Choroid plexus epithelial cell (primary cell): ENCODE measurements around the gene VAV1.

Experiments used
- DNase-seq: peaks from one replicate; pipeline ENCODE4 v3.0.0-alpha.2; 2010; ENCODE audit warnings: low read depth
- H3K4me3 ChIP-seq: 2 replicates; pipeline ENCODE4 v1.5.1; 2011; ENCODE audit warnings: low read depth, mild to moderate bottlenecking, control low read depth, low read length, moderate library complexity
- TF ChIP-seq, protein P1 (sequence below): conservative IDR thresholded peaks from 2 replicates; pipeline ENCODE4 v1.5.1; 2011; ENCODE audit warnings: low read depth, mild to moderate bottlenecking, control low read depth, inconsistent platforms, low read length, moderate library complexity

VAV1 gene

DNA sequence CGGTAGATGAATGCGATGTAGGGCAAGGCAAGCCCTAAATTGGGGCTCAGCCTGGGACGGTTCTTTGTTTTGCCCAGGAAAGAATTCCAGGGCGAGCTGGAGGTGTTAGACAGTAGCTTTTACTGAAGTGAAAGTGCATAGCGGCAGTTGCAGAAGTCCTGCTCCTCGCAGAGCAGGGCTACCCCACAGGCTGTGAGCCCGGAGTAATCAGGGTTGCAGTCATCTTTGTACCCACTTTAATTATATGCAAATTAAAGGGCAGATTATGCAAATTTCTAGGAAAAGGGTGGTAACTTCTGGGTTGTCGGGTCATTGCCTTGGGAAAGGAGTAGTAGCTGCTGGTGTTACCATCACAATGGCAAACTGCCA, 30.5 kb downstream of the VAV1 start:
- no peak for DNase-seq
- TF ChIP-seq, protein P1, sequence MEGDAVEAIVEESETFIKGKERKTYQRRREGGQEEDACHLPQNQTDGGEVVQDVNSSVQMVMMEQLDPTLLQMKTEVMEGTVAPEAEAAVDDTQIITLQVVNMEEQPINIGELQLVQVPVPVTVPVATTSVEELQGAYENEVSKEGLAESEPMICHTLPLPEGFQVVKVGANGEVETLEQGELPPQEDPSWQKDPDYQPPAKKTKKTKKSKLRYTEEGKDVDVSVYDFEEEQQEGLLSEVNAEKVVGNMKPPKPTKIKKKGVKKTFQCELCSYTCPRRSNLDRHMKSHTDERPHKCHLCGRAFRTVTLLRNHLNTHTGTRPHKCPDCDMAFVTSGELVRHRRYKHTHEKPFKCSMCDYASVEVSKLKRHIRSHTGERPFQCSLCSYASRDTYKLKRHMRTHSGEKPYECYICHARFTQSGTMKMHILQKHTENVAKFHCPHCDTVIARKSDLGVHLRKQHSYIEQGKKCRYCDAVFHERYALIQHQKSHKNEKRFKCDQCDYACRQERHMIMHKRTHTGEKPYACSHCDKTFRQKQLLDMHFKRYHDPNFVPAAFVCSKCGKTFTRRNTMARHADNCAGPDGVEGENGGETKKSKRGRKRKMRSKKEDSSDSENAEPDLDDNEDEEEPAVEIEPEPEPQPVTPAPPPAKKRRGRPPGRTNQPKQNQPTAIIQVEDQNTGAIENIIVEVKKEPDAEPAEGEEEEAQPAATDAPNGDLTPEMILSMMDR: no peak
- no peak overlapping the region for H3K4me3 ChIP-seq

DNA sequence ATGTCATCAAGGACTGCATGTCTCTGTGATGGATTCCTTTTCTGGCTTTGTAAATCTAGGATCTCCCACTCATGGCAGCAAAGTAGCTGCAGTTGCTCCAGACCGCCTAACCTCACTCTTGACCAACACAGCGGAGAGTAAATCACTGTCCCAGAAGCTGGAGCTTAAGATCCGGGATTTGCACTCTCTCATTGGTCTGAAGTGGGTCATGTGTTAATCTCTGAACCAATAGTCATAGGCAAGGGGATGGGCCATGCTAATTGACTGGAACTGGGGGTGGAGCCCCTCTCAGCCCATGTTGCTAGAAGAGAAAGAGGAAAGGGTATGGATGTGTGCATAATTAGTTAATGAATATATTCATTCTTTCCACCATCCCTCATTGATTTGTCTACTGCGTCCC, 34.0 kb downstream of the VAV1 start:
- TF ChIP-seq, protein P1: no peak
- H3K4me3 ChIP-seq: no peak overlapping the region
- DNase-seq: no peak

DNA sequence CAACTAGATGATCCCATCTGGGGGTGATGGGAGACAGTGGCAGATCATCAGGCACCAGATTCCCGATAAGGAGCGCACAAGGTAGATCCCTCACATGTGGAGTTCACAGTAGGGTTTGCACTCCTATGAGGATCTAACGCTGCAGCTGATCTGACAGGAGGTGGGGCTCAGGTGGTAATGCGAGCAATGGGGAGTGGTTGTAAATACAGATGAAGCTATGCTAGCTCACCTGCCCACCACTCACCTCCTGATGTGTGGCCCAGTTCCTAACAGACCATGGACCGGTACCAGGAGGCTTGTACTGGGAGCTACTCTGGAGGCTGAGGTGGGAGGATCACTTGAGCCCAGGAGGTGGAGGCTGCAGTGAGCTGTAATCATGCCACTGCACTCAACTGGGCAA, 34.8 kb downstream of the VAV1 start:
- DNase-seq: no peak
- TF ChIP-seq, protein P1: no peak
- H3K4me3 ChIP-seq: no peak overlapping the region

DNA sequence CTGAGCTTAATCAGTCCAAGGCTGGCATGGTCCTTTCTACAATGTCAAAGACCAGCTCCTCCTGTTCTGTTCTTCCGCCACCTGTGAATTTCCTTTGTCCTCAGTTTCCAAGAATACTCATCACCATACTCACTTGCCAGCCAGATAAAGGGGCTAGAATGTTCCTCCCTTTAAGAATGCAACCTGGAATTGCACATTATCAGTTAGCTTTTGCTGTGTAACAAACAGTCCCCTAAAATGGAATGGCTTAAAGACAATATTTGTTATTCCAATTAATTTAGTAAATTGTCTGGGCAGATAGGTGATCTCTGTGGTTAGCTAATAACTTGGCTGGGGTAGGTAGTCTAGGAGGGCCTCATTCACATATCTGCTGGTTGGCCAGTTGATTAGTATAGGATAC, 36.0 kb downstream of the VAV1 start:
- no peak overlapping the region for H3K4me3 ChIP-seq
- no peak for DNase-seq
- TF ChIP-seq, protein P1: no peak

DNA sequence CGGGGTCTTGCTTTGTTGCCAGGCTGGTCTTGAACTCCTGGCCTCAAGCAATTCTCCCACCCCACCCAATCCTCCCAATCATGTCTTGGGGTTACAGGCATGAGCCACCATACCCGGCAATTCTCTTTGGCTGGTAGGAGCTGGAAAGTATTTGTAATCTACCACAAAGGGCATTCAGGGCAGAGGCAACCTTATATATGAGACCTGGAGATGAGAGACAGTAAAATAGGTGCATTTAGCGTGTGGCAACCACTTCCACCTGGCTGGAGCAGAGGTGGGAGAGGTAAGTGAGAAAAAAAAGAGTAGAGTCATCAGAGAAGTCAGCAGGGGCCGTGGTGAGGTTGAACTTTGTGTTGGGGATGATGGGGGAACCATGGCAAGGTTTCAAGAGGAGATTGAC, 36.8 kb downstream of the VAV1 start:
- DNase-seq: no peak
- no peak overlapping the region for H3K4me3 ChIP-seq
- TF ChIP-seq, protein P1: no peak

DNA sequence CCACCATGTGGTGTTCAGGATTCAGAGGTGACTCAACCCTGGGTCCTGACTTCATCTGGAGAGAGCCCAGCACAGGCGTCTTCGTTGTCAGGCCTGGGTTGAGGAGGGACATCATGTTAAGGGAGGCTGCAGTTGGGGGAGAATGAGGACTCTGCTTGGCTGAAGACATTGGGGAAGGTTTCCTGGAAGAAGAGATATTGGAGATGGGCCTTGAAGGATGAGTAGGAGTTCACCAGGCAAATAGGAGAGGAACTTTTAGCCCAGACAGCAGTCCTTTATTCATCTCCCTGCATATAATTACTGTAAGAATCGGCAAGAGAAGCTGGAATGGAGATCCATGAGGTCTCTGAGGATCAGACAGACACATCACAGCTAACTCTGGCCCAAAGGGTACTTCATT, 38.9 kb downstream of the VAV1 start:
- TF ChIP-seq, protein P1: no peak
- H3K4me3 ChIP-seq: no peak overlapping the region
- DNase-seq: no peak

DNA sequence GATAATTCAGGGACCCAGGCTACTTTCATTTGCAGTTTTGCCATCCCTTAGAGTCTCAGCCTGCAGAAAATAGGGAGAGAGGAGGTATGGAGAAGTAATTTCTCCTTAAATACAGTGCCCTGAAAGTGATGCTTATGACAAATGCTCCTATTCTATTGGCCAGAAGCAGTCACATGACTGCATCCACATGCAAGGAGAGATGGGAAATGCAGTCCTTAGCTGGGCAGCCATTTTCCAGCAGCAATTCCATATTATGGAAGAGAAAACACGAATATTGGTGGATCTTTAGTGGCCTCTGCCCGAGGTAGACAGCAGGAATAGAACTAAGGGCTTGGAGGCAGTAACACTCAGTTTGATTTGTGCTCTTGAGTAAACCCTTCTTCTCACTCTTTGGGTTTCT, 39.4 kb downstream of the VAV1 start:
- TF ChIP-seq, protein P1: no peak
- no peak overlapping the region for H3K4me3 ChIP-seq
- peak; percentile 75 for DNase-seq
